ENCODE measurements around the gene AKAP8. TPM values are rescaled to one million over a fixed set of nuclear protein-coding genes. Genes with fewer than 3 reads are reported as not detected.

AKAP8 gene
- total RNA-seq, 1 experiment from 2014 or later, result 50.8 TPM

DNA sequence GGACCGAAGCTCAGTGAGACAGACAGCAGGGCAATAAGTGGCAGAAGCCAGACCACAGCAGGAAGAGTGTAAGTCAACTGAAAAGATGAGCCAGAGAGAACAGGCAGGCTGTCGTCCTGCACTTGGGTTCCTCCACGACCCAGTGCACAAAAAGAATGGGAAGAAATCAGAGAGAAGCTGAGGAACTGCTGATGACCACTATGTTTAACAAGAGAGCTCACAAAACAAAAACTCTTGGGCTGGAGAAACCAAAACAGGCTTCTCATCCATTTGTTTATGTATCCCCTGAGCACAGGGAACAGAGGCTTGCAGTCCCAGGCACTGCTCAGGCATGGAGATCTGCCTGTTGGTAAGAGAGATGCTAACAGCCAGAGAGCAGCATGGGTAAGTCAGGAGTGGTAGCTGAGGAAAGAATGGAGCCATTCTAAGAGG is 25.2 kb upstream of the AKAP8 start:
- ATAC-seq (no peak), DNase-seq (ENCODE audit: low read depth, low spot score) (no peak)
- Histone ChIP-seq H3K36me3 (ENCODE audit: control insufficient read depth, insufficient read depth, low read length) (peaks cover 5% of the 10 kb centered on the region), H3K4me1 (ENCODE audit: control insufficient read depth, insufficient read depth, low read length) (no peaks in the 10 kb centered on the region), H3K9me3 (ENCODE audit: control insufficient read depth, insufficient read depth, low read depth, low read length) (no peaks in the 10 kb centered on the region), H3K4me3 (ENCODE audit: low read depth in 2 of 2, low read length in 2 of 2) (no peak overlapping the region), H3K27me3 (ENCODE audit: control insufficient read depth, insufficient read depth, low read length) (no peaks in the 10 kb centered on the region), H3K27ac (ENCODE audit: low read length) (no peak overlapping the region)
- CTCF ChIA-PET, result no interaction called here
- no TSS peak for BruUV-seq (replicated peaks)
- intact Hi-C loops (cut with micrococcal nuclease; ENCODE audit: unreplicated experiment), result no loop called here
- TF ChIP-seq SIN3A (IDR thresholded peaks at IDR 0.05; ENCODE audit: borderline replicate concordance, insufficient read depth, low read depth, low read length) (no peak), TCF7L2 (IDR thresholded peaks at IDR 0.05; ENCODE audit: low read depth, low read length) (no peak), POLR2AphosphoS5 (IDR thresholded peaks at IDR 0.05; ENCODE audit: low read depth, low read length) (no peak)
- TF ChIP-seq, protein P1, sequence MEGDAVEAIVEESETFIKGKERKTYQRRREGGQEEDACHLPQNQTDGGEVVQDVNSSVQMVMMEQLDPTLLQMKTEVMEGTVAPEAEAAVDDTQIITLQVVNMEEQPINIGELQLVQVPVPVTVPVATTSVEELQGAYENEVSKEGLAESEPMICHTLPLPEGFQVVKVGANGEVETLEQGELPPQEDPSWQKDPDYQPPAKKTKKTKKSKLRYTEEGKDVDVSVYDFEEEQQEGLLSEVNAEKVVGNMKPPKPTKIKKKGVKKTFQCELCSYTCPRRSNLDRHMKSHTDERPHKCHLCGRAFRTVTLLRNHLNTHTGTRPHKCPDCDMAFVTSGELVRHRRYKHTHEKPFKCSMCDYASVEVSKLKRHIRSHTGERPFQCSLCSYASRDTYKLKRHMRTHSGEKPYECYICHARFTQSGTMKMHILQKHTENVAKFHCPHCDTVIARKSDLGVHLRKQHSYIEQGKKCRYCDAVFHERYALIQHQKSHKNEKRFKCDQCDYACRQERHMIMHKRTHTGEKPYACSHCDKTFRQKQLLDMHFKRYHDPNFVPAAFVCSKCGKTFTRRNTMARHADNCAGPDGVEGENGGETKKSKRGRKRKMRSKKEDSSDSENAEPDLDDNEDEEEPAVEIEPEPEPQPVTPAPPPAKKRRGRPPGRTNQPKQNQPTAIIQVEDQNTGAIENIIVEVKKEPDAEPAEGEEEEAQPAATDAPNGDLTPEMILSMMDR (IDR thresholded peaks at IDR 0.05), result no peak
- TF ChIP-seq, protein P2, sequence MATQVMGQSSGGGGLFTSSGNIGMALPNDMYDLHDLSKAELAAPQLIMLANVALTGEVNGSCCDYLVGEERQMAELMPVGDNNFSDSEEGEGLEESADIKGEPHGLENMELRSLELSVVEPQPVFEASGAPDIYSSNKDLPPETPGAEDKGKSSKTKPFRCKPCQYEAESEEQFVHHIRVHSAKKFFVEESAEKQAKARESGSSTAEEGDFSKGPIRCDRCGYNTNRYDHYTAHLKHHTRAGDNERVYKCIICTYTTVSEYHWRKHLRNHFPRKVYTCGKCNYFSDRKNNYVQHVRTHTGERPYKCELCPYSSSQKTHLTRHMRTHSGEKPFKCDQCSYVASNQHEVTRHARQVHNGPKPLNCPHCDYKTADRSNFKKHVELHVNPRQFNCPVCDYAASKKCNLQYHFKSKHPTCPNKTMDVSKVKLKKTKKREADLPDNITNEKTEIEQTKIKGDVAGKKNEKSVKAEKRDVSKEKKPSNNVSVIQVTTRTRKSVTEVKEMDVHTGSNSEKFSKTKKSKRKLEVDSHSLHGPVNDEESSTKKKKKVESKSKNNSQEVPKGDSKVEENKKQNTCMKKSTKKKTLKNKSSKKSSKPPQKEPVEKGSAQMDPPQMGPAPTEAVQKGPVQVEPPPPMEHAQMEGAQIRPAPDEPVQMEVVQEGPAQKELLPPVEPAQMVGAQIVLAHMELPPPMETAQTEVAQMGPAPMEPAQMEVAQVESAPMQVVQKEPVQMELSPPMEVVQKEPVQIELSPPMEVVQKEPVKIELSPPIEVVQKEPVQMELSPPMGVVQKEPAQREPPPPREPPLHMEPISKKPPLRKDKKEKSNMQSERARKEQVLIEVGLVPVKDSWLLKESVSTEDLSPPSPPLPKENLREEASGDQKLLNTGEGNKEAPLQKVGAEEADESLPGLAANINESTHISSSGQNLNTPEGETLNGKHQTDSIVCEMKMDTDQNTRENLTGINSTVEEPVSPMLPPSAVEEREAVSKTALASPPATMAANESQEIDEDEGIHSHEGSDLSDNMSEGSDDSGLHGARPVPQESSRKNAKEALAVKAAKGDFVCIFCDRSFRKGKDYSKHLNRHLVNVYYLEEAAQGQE (IDR thresholded peaks at IDR 0.05; ENCODE audit: insufficient read depth in 1 of 2, low read depth in 2 of 2, low read length in 1 of 2), result no peak
- in situ Hi-C loops (cut with HindIII; ENCODE audit: low pct_unique_long_range_greater_than_20kb, low sequenced_read_pairs), result no loop called here
- POLR2A ChIA-PET, result no interaction called here

DNA sequence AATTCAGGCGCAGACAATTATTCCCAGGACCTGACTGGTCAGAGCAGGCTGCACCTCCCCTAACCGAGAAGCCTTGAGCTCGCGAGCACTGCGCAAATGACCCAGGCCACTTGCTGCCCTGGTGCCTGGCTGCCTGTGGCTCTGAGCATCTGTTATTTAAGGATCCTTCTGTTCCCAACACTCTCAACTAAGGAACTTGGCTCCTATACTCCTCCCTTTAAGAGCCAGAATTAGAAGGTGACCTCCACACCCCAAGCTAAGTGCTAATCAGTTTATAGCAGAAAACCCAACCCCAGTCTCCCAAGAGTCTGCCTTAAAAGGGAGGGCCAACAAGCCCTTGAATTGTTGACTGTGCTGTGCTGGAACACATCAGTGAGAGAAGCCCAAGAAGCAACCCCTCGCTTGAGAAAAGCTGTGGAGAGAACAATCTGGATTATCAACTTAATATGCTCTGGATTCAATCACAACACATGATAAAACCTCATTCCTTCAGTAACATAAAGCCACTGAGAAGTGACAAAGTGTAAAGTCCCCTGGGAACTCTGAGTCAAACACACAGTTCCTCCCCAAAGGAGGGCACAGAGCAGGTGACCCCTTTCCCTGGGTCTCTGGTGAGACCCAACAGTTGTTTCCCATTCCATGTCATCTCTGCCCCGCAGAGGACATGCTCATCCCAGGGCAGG is 24.7 kb upstream of the AKAP8 start:
- Histone ChIP-seq H3K27ac (ENCODE audit: low read length) (no peak overlapping the region), H3K9me3 (ENCODE audit: control insufficient read depth, insufficient read depth, low read depth, low read length) (no peaks in the 10 kb centered on the region), H3K27me3 (ENCODE audit: control insufficient read depth, insufficient read depth, low read length) (no peaks in the 10 kb centered on the region), H3K4me1 (ENCODE audit: control insufficient read depth, insufficient read depth, low read length) (no peaks in the 10 kb centered on the region), H3K4me3 (ENCODE audit: low read depth in 2 of 2, low read length in 2 of 2) (no peak overlapping the region), H3K36me3 (ENCODE audit: control insufficient read depth, insufficient read depth, low read length) (peaks cover 5% of the 10 kb centered on the region)
- intact Hi-C loops (cut with micrococcal nuclease; ENCODE audit: unreplicated experiment), result no loop called here
- in situ Hi-C loops (cut with HindIII; ENCODE audit: low pct_unique_long_range_greater_than_20kb, low sequenced_read_pairs), result no loop called here
- no TSS peak for BruUV-seq (replicated peaks)
- no peak for ATAC-seq
- POLR2A ChIA-PET, result no interaction called here
- CTCF ChIA-PET, result interaction anchor here (0.6 kb wide), 1 partner anchor 601 kb away, joined by 3 read pairs; no protein-coding TSS in a partner anchor
- no peak for TF ChIP-seq TCF7L2 (IDR thresholded peaks at IDR 0.05; ENCODE audit: low read depth, low read length)
- TF ChIP-seq, protein P1 (IDR thresholded peaks at IDR 0.05), result no peak
- TF ChIP-seq POLR2AphosphoS5 (IDR thresholded peaks at IDR 0.05; ENCODE audit: low read depth, low read length), result no peak
- DNase-seq (ENCODE audit: low read depth, low spot score), result no peak
